ENCODE measurements around the gene NOTCH4.

The NOTCH4 gene

GRCh38 chr6:32151181-32151862 is 72.5 kb downstream of the NOTCH4 start:
- in situ Hi-C loops (cut with MboI; ENCODE audit: low pct_unique_long_range_greater_than_20kb, low sequenced_read_pairs): no loop called here

DNA sequence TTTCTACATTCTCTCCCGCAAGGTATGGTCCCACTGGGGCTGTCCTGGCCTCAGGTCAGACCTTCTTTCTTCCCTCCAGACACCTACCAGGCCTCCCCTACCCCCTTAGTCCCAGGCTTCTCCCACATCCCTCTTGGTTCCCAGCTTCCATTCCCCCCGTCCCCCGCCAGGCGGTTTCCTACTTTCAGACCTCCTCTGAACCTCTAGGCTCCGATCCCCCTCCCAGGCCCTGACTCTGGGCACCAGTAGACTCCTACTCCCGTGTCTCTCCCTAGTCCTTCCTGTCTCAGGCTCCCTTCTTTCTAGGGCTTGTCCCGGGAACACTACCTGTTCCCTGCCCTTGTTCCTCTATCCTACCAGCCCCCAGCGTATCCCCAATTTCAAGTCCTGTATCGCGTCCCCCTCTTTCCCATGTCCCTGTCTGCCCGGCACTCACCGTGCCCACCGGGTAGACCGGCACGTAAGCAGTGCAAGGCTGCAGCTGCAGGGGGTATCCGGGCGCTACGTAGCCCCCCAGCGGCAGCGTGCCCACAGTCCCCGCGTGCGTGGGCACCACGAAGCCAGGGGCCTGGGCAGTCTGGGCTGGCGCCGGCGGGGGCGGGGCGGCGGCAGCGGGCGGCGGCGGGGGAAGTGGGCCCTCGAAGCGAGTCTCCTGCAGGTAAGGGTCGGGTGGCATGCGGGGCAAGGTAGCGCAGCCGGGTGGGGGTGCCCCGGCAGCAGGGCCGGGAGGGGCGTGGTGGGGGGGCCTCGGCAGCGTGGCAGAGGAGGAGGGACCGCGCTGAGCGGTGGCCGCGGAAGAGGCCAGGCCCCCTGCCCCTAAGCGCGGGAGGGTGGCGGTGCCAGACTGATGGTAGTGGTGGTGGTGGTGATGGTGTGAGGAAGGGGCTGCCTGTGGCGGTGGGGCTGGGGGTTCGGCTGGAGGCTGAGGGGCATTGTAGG is 73.7 kb downstream of the NOTCH4 start:
- in situ Hi-C loops (cut with MboI; ENCODE audit: low pct_unique_long_range_greater_than_20kb, low sequenced_read_pairs): no loop called here
- DNase-seq: no peak

More at GRCh38 chr6:32151181-32151862, 72.5 kb downstream of the NOTCH4 start:
- DNase-seq: no peak

GRCh38 chr6:32149092-32149755 is 74.6 kb downstream of the NOTCH4 start:
- in situ Hi-C loops (cut with MboI; ENCODE audit: low pct_unique_long_range_greater_than_20kb, low sequenced_read_pairs): no loop called here
- no peak for DNase-seq

DNA sequence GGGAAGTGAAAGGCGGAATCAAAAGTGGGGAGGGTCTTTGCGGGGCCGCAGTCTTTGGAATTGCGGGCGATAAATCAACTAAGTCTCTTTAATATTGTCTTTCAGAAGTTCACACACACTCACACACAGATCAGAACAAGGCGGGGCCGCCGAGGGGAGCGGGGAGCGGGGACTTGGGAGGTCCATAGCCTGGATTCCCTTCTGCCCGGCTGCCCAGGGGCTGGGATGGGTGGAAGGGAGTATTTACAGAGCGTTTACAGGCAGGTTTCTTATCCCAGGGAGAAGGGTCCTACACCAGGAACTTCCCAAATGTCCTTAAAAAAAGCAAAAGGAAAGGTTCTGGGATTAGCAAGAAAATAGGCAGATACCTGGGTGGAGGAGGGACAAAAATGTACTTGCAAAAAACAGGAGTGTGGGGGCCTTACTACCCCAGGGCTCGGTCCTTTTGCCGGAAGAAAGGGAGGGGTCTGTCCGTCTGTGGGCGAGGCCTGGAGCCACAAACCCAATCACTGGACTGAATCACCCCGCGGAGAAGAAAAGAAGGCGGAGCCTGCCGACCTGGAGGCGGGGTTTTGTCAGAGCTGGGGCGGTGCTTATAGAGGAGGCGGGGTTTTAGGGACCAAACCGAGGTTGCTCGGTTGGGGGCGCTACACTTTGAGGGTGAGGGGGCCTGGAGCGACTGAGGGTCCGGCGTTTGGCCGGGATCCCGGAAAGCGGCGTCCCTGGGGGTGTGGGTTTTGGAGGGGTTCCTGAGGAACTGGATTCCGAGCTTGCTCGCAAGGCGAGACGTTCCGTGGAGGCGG is 75.4 kb downstream of the NOTCH4 start:
- DNase-seq: no peak
- in situ Hi-C loops (cut with MboI; ENCODE audit: low pct_unique_long_range_greater_than_20kb, low sequenced_read_pairs): no loop called here

DNA sequence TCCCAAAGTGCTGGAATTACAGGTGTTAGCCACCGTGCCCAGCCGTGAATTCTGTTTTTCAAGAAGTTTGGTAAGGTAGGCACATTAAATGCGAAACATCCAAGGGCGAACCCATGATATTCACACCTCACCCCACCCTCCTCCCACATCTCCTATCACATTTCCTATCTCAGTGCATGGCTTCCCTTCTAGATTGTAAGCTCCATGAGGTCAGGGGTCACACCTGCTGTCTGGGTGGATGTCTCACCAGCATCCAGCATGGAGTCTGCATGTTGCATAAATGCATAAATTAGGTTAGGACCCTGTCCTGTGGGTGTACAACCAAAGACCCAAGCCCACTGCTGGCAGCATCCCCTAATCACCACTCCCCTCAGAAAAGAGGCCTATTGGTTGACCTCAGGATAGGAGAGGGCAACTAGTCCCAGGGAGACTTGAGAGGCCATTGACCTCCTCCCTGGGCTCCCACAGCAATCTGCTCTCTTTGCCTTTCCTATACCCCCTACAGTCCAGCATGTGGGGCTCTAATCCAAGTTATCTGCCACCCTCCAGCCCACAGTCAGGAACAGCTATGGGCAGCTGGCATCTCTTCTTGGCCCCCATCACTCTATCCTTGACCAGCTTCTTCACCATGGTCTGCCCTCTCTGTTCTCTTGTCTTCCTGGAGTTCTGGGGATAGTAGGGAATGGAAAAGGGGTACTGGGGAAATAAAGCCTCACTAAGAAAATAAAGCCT is 76.3 kb downstream of the NOTCH4 start:
- in situ Hi-C loops (cut with MboI; ENCODE audit: low pct_unique_long_range_greater_than_20kb, low sequenced_read_pairs): no loop called here
- no peak for DNase-seq

DNA sequence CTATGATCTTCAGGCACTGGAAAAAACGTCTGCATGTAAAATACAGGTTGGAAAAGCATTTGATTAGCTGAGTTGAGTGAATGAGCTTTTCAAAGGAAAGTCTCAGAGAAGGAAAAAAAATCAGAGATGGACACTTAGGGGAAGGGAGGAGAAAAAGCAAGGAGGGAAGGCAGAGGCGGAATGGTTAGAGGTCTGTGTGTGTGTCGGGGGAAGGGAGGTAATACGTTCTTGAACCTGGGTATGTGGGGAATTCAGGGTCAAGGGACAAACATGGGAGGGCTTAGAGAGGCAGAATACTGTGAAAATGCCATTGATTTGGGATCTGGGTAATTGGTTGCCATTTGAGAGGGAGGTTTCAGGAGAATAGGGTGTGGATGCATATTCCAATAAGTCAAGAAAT is 77.2 kb downstream of the NOTCH4 start:
- in situ Hi-C loops (cut with MboI; ENCODE audit: low pct_unique_long_range_greater_than_20kb, low sequenced_read_pairs): no loop called here
- DNase-seq: no peak

DNA sequence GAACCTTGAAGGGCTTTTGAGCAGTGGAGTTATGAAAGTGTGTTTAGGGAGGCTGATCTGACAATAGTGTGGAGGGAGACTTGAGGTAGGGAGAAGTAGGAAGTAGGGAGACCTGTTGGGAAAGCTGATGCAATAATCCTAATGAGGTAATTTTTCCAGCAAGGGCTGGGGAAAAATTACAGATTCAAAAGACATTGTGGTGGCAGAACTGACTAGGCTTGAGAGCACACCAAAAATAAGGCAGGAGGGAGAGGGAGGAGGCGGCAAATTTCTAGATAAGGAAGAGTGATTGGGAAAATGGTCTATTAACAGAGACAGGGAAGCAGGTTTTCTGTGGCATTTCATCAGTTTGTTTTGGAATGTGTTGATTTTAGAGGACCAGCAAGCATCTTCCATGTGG is 77.6 kb downstream of the NOTCH4 start:
- DNase-seq: no peak
- in situ Hi-C loops (cut with MboI; ENCODE audit: low pct_unique_long_range_greater_than_20kb, low sequenced_read_pairs): no loop called here
